ENCODE measurements around the gene DDX25.

The DDX25 gene

DNA sequence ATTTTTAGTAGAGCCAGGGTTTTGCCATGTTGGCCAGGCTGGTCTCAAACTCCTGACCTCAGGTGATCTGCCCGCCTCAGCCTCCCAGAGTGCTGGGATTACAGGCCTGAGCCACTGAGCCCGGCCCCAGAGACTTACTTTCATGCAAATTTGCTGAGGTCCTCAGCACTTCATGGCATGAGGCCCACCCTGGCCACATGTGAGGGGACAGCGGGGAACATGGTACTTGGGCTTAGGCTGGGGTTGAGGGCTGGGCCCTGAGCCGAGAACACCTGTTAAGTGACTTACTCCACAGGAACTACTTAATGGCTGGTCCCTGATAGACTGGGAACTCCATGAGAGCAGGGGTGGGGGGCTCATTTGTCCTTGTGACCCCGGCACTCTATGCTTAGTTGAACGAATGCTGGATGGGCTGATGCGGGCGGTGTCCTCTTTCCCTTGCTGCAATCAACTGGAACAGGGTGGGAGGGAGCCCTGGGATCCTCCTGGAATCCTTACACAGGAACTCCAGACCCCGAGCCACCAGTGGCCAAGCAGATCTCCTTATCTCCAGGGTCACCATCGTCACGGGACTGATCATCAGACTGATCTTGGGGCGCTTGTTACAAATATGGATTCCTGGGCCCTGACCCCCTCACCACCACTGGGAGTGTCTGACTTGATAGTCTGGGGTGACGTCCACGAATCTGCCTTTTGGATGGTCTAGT is 42.6 kb downstream of the DDX25 start:
- POLR2A ChIA-PET, result no interaction called here
- TF ChIP-seq SUZ12 (IDR thresholded peaks at IDR 0.05) (no peak), LEF1 (IDR thresholded peaks at IDR 0.05; ENCODE audit: borderline replicate concordance) (no peak), L3MBTL2 (conservative IDR thresholded peaks at IDR 0.05) (no peak), NFRKB (IDR thresholded peaks at IDR 0.05) (no peak), ZNF384 (IDR thresholded peaks at IDR 0.05) (no peak), ARNT (IDR thresholded peaks at IDR 0.05) (no peak), BHLHE40 (IDR thresholded peaks at IDR 0.05; ENCODE audit: borderline replicate concordance) (no peak), FOXM1 (IDR thresholded peaks at IDR 0.05; ENCODE audit: borderline replicate concordance) (no peak), PKNOX1 (IDR thresholded peaks at IDR 0.05) (no peak), SP1 (IDR thresholded peaks at IDR 0.05) (no peak), TARDBP (IDR thresholded peaks at IDR 0.05) (no peak), FOXK2 (IDR thresholded peaks at IDR 0.05) (no peak), FOXA1 (IDR thresholded peaks at IDR 0.05) (no peak)
- CTCF ChIA-PET, result no interaction called here
- DNase-seq (ENCODE audit: extremely low spot score), result no peak

GRCh38 chr11:125947419-125948277 is 43.3 kb downstream of the DDX25 start:
- ChIA-PET POLR2A (no interaction called here), CTCF (no interaction called here)
- DNase-seq (ENCODE audit: extremely low spot score), result no peak
- TF ChIP-seq ELF4 (IDR thresholded peaks at IDR 0.05) (no peak), CTBP1 (IDR thresholded peaks at IDR 0.05; ENCODE audit: borderline replicate concordance) (no peak), TARDBP (IDR thresholded peaks at IDR 0.05) (no peak), ARNT (IDR thresholded peaks at IDR 0.05) (no peak), LEF1 (IDR thresholded peaks at IDR 0.05; ENCODE audit: borderline replicate concordance) (no peak), ZNF384 (IDR thresholded peaks at IDR 0.05) (no peak), SUZ12 (IDR thresholded peaks at IDR 0.05) (no peak), L3MBTL2 (conservative IDR thresholded peaks at IDR 0.05) (no peak), FOXA1 (IDR thresholded peaks at IDR 0.05) (no peak)

DNA sequence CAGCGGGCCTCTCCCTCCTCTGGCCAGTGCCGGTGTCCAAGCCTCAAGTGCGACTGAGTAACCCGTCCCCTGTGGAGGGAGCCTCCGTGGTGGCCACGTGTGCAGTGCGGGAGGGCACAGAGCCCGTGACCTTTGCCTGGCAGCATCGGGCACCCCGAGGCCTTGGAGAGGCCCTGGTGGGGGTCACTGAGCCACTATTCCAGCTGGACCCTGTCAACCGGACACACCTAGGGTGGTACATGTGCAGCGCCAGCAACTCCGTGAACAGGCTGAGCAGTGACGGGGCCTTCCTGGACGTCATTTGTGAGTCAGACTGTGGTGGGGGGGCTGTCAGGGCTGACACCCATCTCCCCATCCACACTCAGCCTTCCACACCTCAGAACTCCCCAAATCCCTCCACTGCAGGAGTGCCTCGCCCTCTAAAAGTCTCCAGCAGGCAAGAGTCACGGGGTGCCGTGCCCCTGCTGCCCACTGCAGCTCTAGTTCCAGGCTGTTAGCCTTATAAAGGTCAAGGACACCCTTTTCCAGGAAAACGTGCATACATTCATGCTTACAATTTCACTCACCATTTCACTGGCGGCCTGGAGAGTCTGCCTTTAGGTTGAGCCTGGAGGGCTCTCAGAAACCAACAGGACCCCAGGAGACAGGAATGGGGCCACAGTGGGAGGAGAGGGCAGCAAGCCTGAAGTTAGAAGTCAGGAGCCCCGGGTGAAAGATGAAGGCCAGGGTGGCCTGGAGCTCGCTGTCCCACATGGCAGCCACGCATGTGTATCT is 44.2 kb downstream of the DDX25 start:
- CTCF ChIA-PET, result no interaction called here
- POLR2A ChIA-PET, result no interaction called here
- DNase-seq (ENCODE audit: extremely low spot score), result no peak
- no peak for TF ChIP-seq ZNF384 (IDR thresholded peaks at IDR 0.05)
- TF ChIP-seq FOXK2 (IDR thresholded peaks at IDR 0.05), result no peak
- TF ChIP-seq LEF1 (IDR thresholded peaks at IDR 0.05; ENCODE audit: borderline replicate concordance), result no peak
- no peak for TF ChIP-seq SUZ12 (IDR thresholded peaks at IDR 0.05)
- TF ChIP-seq SP1 (IDR thresholded peaks at IDR 0.05), result no peak
- no peak for TF ChIP-seq ARNT (IDR thresholded peaks at IDR 0.05)
- no peak for TF ChIP-seq ELF4 (IDR thresholded peaks at IDR 0.05)
- no peak for TF ChIP-seq BHLHE40 (IDR thresholded peaks at IDR 0.05; ENCODE audit: borderline replicate concordance)

- no peak for DNase-seq (ENCODE audit: extremely low spot score)
- TF ChIP-seq TARDBP (IDR thresholded peaks at IDR 0.05) (no peak), LEF1 (IDR thresholded peaks at IDR 0.05; ENCODE audit: borderline replicate concordance) (no peak), NFRKB (IDR thresholded peaks at IDR 0.05) (no peak), FOXK2 (IDR thresholded peaks at IDR 0.05) (no peak), SP1 (IDR thresholded peaks at IDR 0.05) (no peak), ARNT (IDR thresholded peaks at IDR 0.05) (no peak), ZNF384 (IDR thresholded peaks at IDR 0.05) (no peak), CTBP1 (IDR thresholded peaks at IDR 0.05; ENCODE audit: borderline replicate concordance) (no peak), PKNOX1 (IDR thresholded peaks at IDR 0.05) (no peak), FOXA1 (IDR thresholded peaks at IDR 0.05) (no peak)
- POLR2A ChIA-PET, result no interaction called here
- CTCF ChIA-PET, result interaction anchor here (0.8 kb wide), 1 partner anchor 112 kb away, joined by 3 read pairs; no protein-coding TSS in a partner anchor
Measured at GRCh38 chr11:125949271-125950177, 45.2 kb downstream of the DDX25 start.

- CTCF ChIA-PET, result interaction anchor here (0.6 to 0.8 kb wide), 2 partner anchors 13 to 112 kb away, joined by 3 read pairs; no protein-coding TSS in a partner anchor
- TF ChIP-seq L3MBTL2 (conservative IDR thresholded peaks at IDR 0.05) (no peak), FOXM1 (IDR thresholded peaks at IDR 0.05; ENCODE audit: borderline replicate concordance) (no peak), FOXK2 (IDR thresholded peaks at IDR 0.05) (no peak), SUZ12 (IDR thresholded peaks at IDR 0.05) (no peak), ARNT (IDR thresholded peaks at IDR 0.05) (no peak), FOXA1 (IDR thresholded peaks at IDR 0.05) (no peak), NFRKB (IDR thresholded peaks at IDR 0.05) (no peak), LEF1 (IDR thresholded peaks at IDR 0.05; ENCODE audit: borderline replicate concordance) (no peak), SP1 (IDR thresholded peaks at IDR 0.05) (no peak), HDGF (IDR thresholded peaks at IDR 0.05; ENCODE audit: borderline replicate concordance) (no peak), ZNF384 (IDR thresholded peaks at IDR 0.05) (no peak), ELF4 (IDR thresholded peaks at IDR 0.05) (no peak), PKNOX1 (IDR thresholded peaks at IDR 0.05) (no peak), TARDBP (IDR thresholded peaks at IDR 0.05) (no peak), CTBP1 (IDR thresholded peaks at IDR 0.05; ENCODE audit: borderline replicate concordance) (no peak), BHLHE40 (IDR thresholded peaks at IDR 0.05; ENCODE audit: borderline replicate concordance) (no peak)
- POLR2A ChIA-PET, result no interaction called here
- no peak for DNase-seq (ENCODE audit: extremely low spot score)
Measured at GRCh38 chr11:125950178-125950490, 45.8 kb downstream of the DDX25 start.

Measured in HEK293T (cell line).